Right ventricle myocardium superior (tissue), 1 donor: ENCODE data around the gene LRATD1. TPM values are rescaled to one million over a fixed set of nuclear protein-coding genes. Genes with fewer than 3 reads are reported as not detected.

Experiments used
- ATAC-seq: fragments of 200-7000 bp; cut with Tn5 transposase; one replicate; pipeline ENCODE4 v1.9.1; 2020; ENCODE audit warnings: mild to moderate bottlenecking; ENCODE audit not compliant: poor library complexity
- DNase-seq: peaks from one replicate; pipeline ENCODE4 v3.0.0-alpha.2; 2020
- intact Hi-C: fragments of 100-400 bp; cut with DNase I; formaldehyde crosslinking; loops from one replicate; pipeline ENCODE4 v1.11.2; 2022
- total RNA-seq: library from RNA; stranded (reverse); fragmentation: NEBNext Ultra II Directional; extraction: Animal tissue kit (Norgen Biotek cat#: 25700); gene quantifications from one replicate; pipeline ENCODE4 v1.2.1, GENCODE V29; 2021
- donor health status: DM: no; HTN: yes; CAD: no; lungs with severe emphysema.

LRATD1 gene
- total RNA-seq, 1 donor from 2014 or later, result 3.0 TPM

- no peak for ATAC-seq
- intact Hi-C loops, result no loop called here
- no peak for DNase-seq
Measured at GRCh38 chr2:14681608-14682007, 49.1 kb downstream of the LRATD1 start.
